HepG2 (cell line): ENCODE measurements around the gene FRMD3. TPM values are rescaled to one million over a fixed set of nuclear protein-coding genes. Genes with fewer than 3 reads are reported as not detected.

Source experiments
- AKAP8 ChIP-seq: sonication (generic); formaldehyde crosslinking; IDR thresholded peaks from 2 replicates; pipeline ENCODE4 v1.5.1; 2020; ENCODE audit warnings: mild to moderate bottlenecking, missing genetic modification reagents
- HHEX ChIP-seq: IDR thresholded peaks from 2 replicates; pipeline ENCODE4 v1.6.1; 2016; ENCODE audit warnings: control low read depth
- MYPOP ChIP-seq: sonication (generic); formaldehyde crosslinking; IDR thresholded peaks from 2 replicates; pipeline ENCODE4 v1.8.1; 2023; ENCODE audit warnings: mild to moderate bottlenecking, moderate library complexity, missing genetic modification reagents
- PRDM15 ChIP-seq: sonication (generic); formaldehyde crosslinking; IDR thresholded peaks from 2 replicates; pipeline ENCODE4 v1.4.0; 2020; ENCODE audit warnings: missing genetic modification reagents
- SATB2 ChIP-seq: sonication (generic); formaldehyde crosslinking; IDR thresholded peaks from 2 replicates; pipeline ENCODE4 v1.5.0; 2020; ENCODE audit warnings: missing genetic modification reagents
- SMAD1 ChIP-seq: sonication (generic); formaldehyde crosslinking; IDR thresholded peaks from 2 replicates; pipeline ENCODE4 v1.4.0; 2020; ENCODE audit warnings: missing genetic modification reagents, low read depth, mild to moderate bottlenecking, borderline replicate concordance
- TSC22D2 ChIP-seq: sonication (generic); formaldehyde crosslinking; IDR thresholded peaks from 2 replicates; pipeline ENCODE4 v1.5.1; 2020; ENCODE audit warnings: missing genetic modification reagents, mild to moderate bottlenecking, borderline replicate concordance
- U2AF2 ChIP-seq: fragments of 200-400 bp; formaldehyde crosslinking; IDR thresholded peaks from 2 replicates; pipeline ENCODE4 v1.6.1; 2017; ENCODE audit warnings: low read depth, mild to moderate bottlenecking, low read length
- ZBTB26 ChIP-seq: IDR thresholded peaks from 2 replicates; pipeline ENCODE4 v1.6.1; 2016; ENCODE audit warnings: missing compliant biosample characterization, missing genetic modification reagents, borderline replicate concordance
- ZBTB33 ChIP-seq: sonication (generic); formaldehyde crosslinking; IDR thresholded peaks from 2 replicates; pipeline ENCODE4 v1.4.0; 2020; ENCODE audit warnings: missing genetic modification reagents
- ZKSCAN1 ChIP-seq: fragments of 150-350 bp; IDR thresholded peaks from 2 replicates; pipeline ENCODE4 v1.6.1; 2014; ENCODE audit warnings: low read length
- ZNF101 ChIP-seq: sonication (generic); formaldehyde crosslinking; IDR thresholded peaks from 2 replicates; pipeline ENCODE4 v1.4.0; 2020; ENCODE audit warnings: mild to moderate bottlenecking, low read depth, missing genetic modification reagents, borderline replicate concordance
- ZNF251 ChIP-seq: sonication (generic); formaldehyde crosslinking; IDR thresholded peaks from 2 replicates; pipeline ENCODE4 v1.9.0; 2021; ENCODE audit warnings: mild to moderate bottlenecking, missing genetic modification reagents
- ZNF260 ChIP-seq: sonication (generic); formaldehyde crosslinking; IDR thresholded peaks from 2 replicates; pipeline ENCODE4 v1.4.0; 2020; ENCODE audit warnings: missing genetic modification reagents, low read depth, mild to moderate bottlenecking, borderline replicate concordance
- ZNF512B ChIP-seq: sonication (generic); formaldehyde crosslinking; IDR thresholded peaks from 2 replicates; pipeline ENCODE4 v1.5.1; 2020; ENCODE audit warnings: missing genetic modification reagents, mild to moderate bottlenecking, borderline replicate concordance
- ZNF558 ChIP-seq: sonication (generic); formaldehyde crosslinking; IDR thresholded peaks from 2 replicates; pipeline ENCODE4 v1.9.0; 2022; ENCODE audit warnings: mild to moderate bottlenecking, missing genetic modification reagents, borderline replicate concordance
- ZNF652 ChIP-seq: IDR thresholded peaks from 2 replicates; pipeline ENCODE4 v1.6.1; 2016; ENCODE audit warnings: low read depth, borderline replicate concordance
- ZSCAN22 ChIP-seq: sonication (generic); formaldehyde crosslinking; IDR thresholded peaks from 2 replicates; pipeline ENCODE4 v1.4.0; 2020; ENCODE audit warnings: mild to moderate bottlenecking, missing genetic modification reagents
- polyA plus RNA-seq, 8 experiments: library from polyadenylated mRNA; depleted of rRNA in 3 of 8; stranded (reverse) in 7 of 8; unstranded in 1 of 8; fragments of >200 nt; fragmentation: Illumina TruSeq in 4 of 8; extraction: Trizol in 4 of 8; gene quantifications; 2 replicates each; pipeline versions ENCODE4 v1.2.1 to v1.2.3, GENCODE V29; 2011 to 2016; ENCODE audit warnings: low read depth in 4 of 8, missing spikeins in 1 of 8, mixed read lengths in 1 of 8; ENCODE audit not compliant: insufficient read depth in 1 of 8
- total RNA-seq, 5 experiments: library from RNA; depleted of rRNA; stranded (reverse); fragments of >200 nt; fragmentation: Illumina TruSeq; extraction: Trizol; gene quantifications; 2 replicates each; pipeline ENCODE4 v1.2.3, GENCODE V29; 2016; ENCODE audit warnings: low read depth in 1 of 5

The FRMD3 gene
- total and polyA plus RNA-seq, 2 of the 13 experiments (the other 11 are each of a cell fraction or from before 2014, with no cell fraction given) = 3.2 to 7.7 TPM

- no peak for TF ChIP-seq ZNF558
- TF ChIP-seq ZBTB26 = no peak
- no peak for TF ChIP-seq SATB2 (CRISPR knock-in tag)
- TF ChIP-seq ZBTB33 (CRISPR knock-in tag) = no peak
- no peak for TF ChIP-seq U2AF2
- TF ChIP-seq ZNF512B (CRISPR knock-in tag) = no peak
- no peak for TF ChIP-seq ZNF251 (CRISPR knock-in tag)
- TF ChIP-seq MYPOP (CRISPR knock-in tag) = no peak
- no peak for TF ChIP-seq SMAD1 (CRISPR knock-in tag)
- no peak for TF ChIP-seq ZKSCAN1
- no peak for TF ChIP-seq ZNF652 (CRISPR knock-in tag)
- TF ChIP-seq ZSCAN22 = no peak
- no peak for TF ChIP-seq ZNF260 (CRISPR knock-in tag)
- no peak for TF ChIP-seq ZNF101 (CRISPR knock-in tag)
- no peak for TF ChIP-seq TSC22D2 (CRISPR knock-in tag)
- TF ChIP-seq HHEX (CRISPR knock-in tag) = no peak
- no peak for TF ChIP-seq AKAP8
- TF ChIP-seq PRDM15 (CRISPR knock-in tag) = no peak
Measured at GRCh38 chr9:83544002-83544698, 5.9 kb upstream of the FRMD3 start (continued).
